GM18526 (cell line): ENCODE data around the gene PPP2R5E.

Experiments
- POLR2A ChIP-seq: IDR thresholded peaks from 3 replicates; pipeline ENCODE4 v1.6.1; 2011; ENCODE audit not compliant: insufficient read length; ENCODE audit errors: extremely low read depth

Gene PPP2R5E

DNA sequence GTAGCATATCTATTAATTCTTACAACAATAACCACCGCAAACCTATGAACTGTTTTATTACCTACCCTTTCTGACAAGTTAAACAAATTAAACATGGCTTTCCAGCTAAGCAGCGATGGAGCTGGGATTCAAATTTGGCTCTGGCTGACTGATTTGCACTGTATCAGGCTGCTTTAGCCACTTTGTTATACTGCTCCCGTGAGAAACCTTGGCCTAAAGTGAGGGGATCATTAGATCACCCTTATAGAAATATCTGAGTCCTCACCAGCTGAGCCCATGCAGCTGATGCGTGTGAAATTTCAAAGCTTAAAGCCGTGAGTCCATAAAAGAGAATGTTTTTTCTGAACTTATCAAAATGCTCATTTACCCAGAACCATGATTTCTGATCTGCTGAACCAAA, 216.3 kb downstream of the PPP2R5E start:
- no peak for TF ChIP-seq POLR2A

DNA sequence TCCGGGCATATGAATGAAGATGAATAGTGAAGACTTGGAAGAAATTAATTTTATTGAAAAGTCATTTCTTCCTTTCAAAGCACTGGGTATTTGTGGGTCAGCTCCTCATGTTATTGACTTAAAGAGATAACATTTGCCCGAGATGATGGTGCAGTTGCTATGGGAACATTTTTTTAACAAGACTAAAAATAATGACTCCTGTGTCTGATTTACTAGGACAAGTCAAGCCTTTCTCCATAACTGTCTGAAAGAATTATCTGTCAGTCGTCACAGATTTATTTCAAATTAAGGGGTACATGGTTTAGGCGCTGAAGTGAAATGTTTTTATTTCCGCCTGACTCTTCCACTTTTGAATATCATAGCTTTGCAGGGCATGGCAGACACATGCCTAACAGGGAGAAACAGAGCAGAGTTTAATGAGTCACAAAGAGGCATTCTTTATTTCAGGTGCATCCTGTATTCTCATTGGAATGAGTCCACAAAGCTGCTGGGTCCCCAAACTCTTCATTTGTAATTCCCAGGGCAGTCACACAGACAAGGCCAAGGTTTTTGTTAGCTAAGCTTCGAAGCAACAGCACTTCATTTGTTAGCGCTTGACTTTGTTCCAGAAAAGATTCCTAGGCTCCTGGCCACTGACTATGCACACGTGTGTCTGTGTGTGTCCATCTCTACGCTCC, 220.1 kb downstream of the PPP2R5E start:
- TF ChIP-seq POLR2A = no peak

DNA sequence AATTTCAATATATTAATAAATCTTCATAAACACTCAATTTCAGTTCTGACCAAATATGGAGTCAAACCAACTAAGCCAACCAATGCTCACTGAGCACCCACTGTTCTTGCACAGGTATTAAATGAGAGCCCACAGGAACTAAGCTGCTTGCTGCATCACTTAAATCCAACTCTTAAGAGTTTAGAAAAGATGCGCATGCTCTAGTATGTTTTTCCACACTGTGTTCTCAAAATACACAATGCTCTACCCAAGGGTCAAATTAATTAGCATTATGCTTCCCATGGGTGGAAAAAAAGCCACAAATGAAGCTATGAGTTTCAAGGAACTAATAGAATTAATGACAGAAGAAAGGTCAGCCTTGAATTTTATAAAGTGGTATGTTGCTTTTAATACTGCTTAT, 220.7 kb downstream of the PPP2R5E start:
- no peak for TF ChIP-seq POLR2A
